Stimulated activated CD4-positive, alpha-beta T cell treated with anti-CD3 and anti-CD28 coated beads, Interleukin-4, amount 100 ng/mL, for 24 hours (primary cell): Measurements from ENCODE around the gene MAGEC2.

Experiments
- DNase-seq: peaks from one replicate; pipeline ENCODE4 v3.0.0-alpha.2; 2020

The MAGEC2 gene, protein sequence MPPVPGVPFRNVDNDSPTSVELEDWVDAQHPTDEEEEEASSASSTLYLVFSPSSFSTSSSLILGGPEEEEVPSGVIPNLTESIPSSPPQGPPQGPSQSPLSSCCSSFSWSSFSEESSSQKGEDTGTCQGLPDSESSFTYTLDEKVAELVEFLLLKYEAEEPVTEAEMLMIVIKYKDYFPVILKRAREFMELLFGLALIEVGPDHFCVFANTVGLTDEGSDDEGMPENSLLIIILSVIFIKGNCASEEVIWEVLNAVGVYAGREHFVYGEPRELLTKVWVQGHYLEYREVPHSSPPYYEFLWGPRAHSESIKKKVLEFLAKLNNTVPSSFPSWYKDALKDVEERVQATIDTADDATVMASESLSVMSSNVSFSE

DNA sequence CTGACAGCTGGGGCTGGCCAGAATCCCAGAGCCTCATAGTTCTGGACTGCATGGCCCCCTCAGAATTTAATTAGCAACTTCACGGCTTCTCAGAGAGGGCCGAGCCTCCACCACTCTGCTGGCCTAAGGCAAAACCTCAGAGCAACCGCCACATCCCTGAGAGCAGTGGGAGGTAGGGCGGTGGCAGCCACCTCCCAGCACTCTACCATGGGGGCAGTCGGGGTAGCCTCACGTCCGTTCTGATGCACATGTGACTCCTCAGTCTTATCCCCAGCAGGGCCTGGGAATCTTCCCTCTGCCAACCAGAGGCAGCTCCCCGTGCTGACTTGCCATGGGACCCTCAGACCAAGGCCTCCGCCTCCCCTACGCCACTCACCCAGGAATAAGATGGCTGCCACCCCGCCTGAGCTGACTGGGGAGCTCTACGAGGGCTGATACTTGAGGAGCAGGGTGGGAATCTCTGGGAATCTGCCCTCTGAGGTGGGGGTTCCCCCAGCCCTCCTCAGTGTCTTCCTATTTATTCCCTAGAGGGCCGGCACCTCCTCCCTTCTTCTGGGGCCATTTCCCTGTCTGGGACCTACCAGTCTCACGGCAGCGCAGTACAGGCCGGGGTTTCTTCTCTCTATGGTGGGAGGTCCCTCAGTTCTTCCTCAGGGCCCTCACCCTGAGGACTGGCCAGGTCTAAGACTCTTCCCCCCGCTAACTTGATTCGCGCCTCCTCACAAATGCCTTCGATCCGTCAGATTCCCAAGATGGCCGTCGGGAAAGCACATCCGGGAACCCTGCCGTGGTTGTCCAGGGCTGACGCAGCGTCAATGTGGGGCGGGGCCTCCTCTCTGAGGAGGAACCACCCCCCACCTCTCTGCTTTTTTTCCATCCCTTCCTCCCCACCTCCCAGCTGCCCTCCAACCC lies at the start of gene MAGEC2:
Gene MAGEC2 (minus strand): TSS at position 769 of the 912 bp plus-strand sequence. CDS start 1,303 bp downstream, outside the sequence.
- no peak for DNase-seq

DNA sequence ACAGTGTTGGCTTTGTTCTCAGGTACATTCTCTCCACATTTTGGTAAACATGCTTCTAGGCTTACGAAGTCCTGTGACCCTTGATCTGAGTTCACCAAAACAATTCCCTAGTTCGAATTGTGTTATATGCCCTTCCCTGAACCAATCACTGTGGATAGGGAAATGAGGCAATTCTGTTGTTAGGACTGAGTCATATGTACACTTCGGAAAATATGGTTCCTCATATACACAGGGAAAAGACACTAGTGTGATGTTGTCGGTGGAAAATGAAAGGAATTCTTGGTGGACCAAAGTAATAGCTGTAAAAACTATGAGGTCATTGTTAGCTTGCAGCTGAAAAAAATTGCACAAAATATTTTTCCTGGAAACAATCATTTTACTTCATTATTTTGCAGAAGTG lies 46.6 kb upstream of the MAGEC2 start:
- DNase-seq = no peak

GRCh38 chrX:142251202-142251601 lies 46.1 kb upstream of the MAGEC2 start:
- DNase-seq = no peak

DNA sequence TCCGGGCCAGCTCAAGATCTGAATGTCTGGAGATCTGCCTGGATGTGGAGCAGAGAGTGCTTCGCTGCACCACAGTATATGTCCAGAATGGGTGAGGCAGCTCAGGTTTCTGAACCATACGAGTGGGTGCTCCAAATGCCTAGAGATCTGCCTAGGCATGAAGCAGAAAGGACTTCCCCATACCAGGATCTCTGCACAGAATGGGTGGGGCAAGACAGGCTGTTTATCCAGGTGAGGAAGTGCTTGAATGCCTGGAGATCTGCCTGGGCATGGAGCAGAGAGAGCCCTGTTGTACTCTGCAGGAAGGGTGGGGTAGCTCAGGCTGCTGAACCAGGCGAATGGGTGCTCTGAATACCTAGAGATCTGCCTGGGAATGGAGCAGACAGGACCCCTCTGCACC lies 45.4 kb upstream of the MAGEC2 start:
- DNase-seq = no peak

DNA sequence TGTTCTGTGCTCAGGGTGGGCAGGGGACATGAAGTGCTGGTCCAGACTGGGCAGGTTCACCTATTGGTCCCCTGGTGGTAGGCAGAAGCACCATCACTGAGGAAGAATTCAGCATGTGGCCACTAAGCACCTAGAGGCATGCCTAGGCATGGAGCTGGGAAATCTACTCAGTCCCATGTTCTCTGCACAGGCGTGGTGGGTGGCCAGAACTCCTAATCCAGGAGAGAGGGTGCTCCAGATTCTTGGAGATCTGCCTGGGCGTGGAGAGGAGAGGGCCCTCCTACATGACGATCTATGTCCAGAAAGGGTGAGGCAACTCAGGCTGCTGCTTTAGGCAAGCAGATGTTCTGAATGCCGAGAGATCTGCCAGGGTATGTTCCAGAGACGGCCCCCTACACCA lies 44.6 kb upstream of the MAGEC2 start:
- no peak for DNase-seq

- DNase-seq = no peak
These were observed 39.5 kb upstream of the MAGEC2 start for GRCh38 chrX:142244568-142244967.

- no peak for DNase-seq
These were observed 33.4 kb upstream of the MAGEC2 start for GRCh38 chrX:142238536-142238935.

DNA sequence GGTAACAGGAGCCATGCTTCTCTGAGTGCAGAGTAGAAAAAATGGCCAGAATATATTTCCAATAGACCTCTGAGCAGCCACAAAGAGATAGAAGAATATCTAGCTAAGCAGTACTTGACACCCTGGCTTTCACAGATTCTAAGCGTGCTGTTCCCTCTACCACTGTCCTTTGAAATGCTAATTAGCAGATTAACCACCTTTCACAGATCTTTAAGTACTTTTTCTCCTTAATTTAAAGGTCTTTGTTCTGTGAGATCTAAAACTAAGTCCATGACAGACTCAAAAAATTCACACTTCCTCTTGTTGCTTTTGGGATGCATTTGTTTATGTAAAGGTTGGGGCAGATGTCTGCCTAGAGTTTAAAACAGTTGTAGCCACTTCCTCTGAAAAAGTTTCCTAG lies 28.3 kb upstream of the MAGEC2 start:
- DNase-seq = no peak

DNA sequence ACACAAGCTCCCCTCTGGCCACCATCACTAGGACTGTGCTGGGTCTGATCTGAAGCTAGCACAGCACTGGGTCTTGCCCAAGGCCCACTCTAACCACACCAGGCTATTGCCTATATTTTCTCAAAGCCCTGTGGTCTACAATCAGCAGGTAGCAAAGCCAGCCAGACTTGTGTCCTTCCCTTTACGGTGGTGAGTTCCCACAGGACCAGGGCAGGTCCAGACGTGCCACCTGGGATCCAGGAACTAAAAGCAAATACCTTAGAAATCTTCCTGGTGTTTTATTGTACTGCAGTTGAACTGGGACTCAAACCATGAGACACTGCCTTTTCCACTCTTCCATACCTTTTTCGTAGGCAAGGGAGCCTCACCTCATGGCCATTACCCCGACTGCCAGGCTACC lies 9.0 kb upstream of the MAGEC2 start:
- DNase-seq = no peak

DNA sequence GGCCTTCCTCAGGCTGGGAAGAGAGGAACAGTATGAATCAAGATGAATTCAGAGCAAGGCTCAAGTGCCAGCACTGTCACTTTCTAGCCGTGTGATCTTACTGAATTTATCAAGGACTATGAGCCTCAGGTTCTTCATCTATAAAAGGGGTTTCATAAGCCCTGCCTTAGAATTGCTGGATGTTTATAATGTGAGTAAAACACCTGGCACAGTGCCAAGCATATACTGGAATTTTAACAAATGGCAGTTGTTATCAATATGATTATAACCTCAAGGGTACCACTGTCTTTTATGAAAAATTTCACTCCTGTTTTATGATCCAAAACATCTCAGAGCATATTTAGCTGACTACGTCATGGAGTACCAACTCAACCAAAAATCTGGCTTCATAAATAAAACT lies 4.0 kb downstream of the MAGEC2 start:
- no peak for DNase-seq

DNA sequence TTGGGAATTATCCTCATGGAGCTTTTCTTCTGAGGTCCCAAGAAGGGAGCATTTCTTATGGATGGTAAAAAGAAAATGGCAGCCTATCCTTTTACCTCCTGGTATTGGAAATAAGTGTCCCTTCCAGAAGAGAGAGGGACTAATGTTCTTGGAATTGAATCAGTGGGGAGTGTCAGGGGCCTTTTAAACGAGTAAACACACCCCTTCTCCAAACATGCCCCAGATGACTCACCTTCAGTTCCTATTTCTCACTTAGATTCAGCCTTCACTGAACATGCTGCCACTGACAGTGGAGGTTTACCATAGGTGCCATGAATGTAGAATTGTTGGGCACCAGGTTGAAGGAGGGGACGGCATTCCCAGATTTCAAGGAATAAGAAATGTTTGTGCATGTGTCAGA lies 19.0 kb downstream of the MAGEC2 start:
- DNase-seq = no peak

- no peak for DNase-seq
These were observed 20.1 kb downstream of the MAGEC2 start for GRCh38 chrX:142184756-142185602.

- DNase-seq = no peak
These were observed 48.5 kb downstream of the MAGEC2 start for GRCh38 chrX:142156567-142156966.
